Activated B cell treated with CpG ODN at 0.5 μM for 24 hours (primary cell): Measurements from ENCODE around the gene PCLO. TPM values are rescaled to one million over a fixed set of nuclear protein-coding genes. Genes with fewer than 3 reads are reported as not detected.

Experiments used
- ATAC-seq: fragments of 200-7000 bp; cut with Tn5 transposase; one replicate; pipeline ENCODE4 v1.10.0; 2021; ENCODE audit warnings: low read depth, mild to moderate bottlenecking, moderate library complexity
- CTCF ChIA-PET: fragments of 350-600 bp; sonication (Branson Sonifier 250); formaldehyde crosslinking; loops from one replicate; lab custom pipeline; 2021; ENCODE audit warnings: antibody characterized with exemption; lab: Charles Lee
- POLR2A ChIA-PET: fragments of 350-600 bp; sonication (Branson Sonifier 250); formaldehyde crosslinking; loops from one replicate; lab custom pipeline; 2021; ENCODE audit warnings: antibody characterized with exemption; lab: Charles Lee
- DNase-seq: peaks from one replicate; pipeline ENCODE4 v3.0.0; 2022
- H3K27ac Mint-ChIP-seq: one replicate; pipeline ENCODE4 v1.8.0; 2020; ENCODE audit warnings: mixed read lengths
- H3K27me3 Mint-ChIP-seq: one replicate; pipeline ENCODE4 v1.8.0; 2021; ENCODE audit warnings: mixed read lengths
- H3K36me3 Mint-ChIP-seq: one replicate; pipeline ENCODE4 v1.8.0; 2021; ENCODE audit warnings: low read depth, mixed read lengths
- H3K4me1 Mint-ChIP-seq: one replicate; pipeline ENCODE4 v1.8.0; 2021; ENCODE audit warnings: mixed read lengths
- H3K4me3 Mint-ChIP-seq: one replicate; pipeline ENCODE4 v1.8.0; 2020; ENCODE audit warnings: mild to moderate bottlenecking, mixed read lengths
- H3K9me3 Mint-ChIP-seq: one replicate; pipeline ENCODE4 v1.8.0; 2020; ENCODE audit warnings: mixed read lengths
- intact Hi-C: fragments of 100-400 bp; cut with micrococcal nuclease; formaldehyde crosslinking; loops from one replicate; pipeline ENCODE4 v1.15.1; 2024
- total RNA-seq: library from RNA; stranded (reverse); gene quantifications from 2 replicates; pipeline ENCODE4 v1.2.3, GENCODE V29; 2022
- TF ChIP-seq, protein P1 (sequence below): fragments of 200-600 bp; IDR thresholded peaks from one replicate; pipeline ENCODE4 v1.8.0; 2022; ENCODE audit warnings: antibody characterized with exemption, mild to moderate bottlenecking

The PCLO gene
- total RNA-seq, 1 donor from 2014 or later: 0.07 TPM

DNA sequence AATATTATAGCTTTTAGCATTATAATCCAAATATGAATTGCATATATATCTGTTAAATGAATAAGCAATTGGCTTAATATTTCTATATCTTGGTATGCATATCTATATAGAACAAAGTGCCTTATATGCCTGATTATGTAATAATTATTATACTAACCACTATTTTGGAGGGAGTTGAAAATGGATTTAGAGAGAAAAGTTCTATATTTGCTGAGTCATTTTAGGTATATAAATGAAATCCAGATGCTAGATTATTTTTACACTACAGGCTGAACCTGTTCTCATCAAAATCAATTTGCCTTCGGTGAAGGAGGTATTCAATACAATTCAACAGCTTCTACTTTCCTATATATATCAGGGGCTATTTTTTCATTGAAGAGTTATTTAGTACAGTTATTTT lies 276.4 kb downstream of the PCLO start:
- Mint-ChIP-seq H3K9me3 (no peaks in the 10 kb centered on the region), H3K27me3 (no peaks in the 10 kb centered on the region), H3K4me1 (no peaks in the 10 kb centered on the region), H3K27ac (no peak overlapping the region), H3K4me3 (no peak overlapping the region), H3K36me3 (no peaks in the 10 kb centered on the region)
- CTCF ChIA-PET: no interaction called here
- intact Hi-C loops: no loop called here
- DNase-seq (no peak), ATAC-seq (no peak)
- TF ChIP-seq, protein P1, sequence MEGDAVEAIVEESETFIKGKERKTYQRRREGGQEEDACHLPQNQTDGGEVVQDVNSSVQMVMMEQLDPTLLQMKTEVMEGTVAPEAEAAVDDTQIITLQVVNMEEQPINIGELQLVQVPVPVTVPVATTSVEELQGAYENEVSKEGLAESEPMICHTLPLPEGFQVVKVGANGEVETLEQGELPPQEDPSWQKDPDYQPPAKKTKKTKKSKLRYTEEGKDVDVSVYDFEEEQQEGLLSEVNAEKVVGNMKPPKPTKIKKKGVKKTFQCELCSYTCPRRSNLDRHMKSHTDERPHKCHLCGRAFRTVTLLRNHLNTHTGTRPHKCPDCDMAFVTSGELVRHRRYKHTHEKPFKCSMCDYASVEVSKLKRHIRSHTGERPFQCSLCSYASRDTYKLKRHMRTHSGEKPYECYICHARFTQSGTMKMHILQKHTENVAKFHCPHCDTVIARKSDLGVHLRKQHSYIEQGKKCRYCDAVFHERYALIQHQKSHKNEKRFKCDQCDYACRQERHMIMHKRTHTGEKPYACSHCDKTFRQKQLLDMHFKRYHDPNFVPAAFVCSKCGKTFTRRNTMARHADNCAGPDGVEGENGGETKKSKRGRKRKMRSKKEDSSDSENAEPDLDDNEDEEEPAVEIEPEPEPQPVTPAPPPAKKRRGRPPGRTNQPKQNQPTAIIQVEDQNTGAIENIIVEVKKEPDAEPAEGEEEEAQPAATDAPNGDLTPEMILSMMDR: no peak
- POLR2A ChIA-PET: no interaction called here

DNA sequence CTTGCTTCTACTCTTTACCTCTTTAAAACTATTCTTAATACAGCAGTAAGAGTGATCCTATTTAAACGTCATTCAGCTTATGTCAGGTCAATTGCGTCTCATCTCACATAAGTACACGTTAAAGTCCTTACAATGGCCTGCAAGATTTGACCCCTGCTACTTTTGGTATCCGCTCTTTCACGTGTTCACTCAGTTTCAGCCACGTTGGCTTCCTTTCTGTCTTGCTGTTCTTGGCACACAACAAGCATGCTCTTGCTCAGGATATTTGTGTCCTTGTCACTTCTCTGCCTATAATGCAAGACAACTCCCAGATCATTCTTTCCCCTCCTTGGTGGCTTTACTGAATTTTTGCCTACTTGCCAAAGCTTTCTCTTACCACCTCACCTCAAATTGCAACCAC lies 296.8 kb downstream of the PCLO start:
- no peak overlapping the region for H3K4me3 Mint-ChIP-seq
- POLR2A ChIA-PET: no interaction called here

DNA sequence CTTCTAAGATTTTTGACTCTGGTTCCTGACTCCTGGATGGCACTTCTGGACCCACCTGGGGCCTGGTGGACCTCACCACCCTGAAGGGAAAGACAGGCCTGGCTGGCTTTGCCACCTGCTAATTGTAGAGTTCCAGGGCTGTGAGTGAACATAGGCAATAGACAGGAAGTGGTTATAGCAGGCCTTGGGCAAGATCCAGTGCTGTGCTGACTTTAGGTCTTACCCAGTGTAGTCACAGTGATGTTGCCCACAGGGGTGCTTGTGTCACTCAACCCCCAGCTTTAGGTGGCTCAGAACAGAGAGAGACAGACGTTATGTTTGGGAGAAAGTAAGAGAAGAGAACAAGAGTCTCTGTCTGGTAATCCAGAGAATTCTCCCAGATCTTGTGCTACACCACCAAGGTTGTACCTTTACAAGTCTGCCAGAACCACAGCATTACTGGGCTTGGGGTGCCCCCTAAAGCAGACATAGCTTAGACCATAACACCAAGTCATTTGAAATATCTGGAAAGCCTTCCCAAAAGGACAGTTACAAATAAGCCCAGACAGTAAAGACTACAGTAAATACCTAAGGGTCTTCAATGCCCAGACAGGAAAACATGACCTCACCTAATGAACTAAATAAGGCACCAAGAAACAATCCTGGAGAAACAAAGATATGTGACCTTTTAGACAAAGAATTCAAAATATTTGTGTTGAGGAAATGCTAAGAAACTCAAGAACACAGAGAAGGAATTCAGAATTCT lies 303.4 kb downstream of the PCLO start:
- DNase-seq (no peak), ATAC-seq (no peak)
- Mint-ChIP-seq H3K4me1 (no peaks in the 10 kb centered on the region), H3K27me3 (no peaks in the 10 kb centered on the region), H3K36me3 (no peaks in the 10 kb centered on the region), H3K9me3 (peaks cover 9% of the 10 kb centered on the region), H3K27ac (no peak overlapping the region), H3K4me3 (no peak overlapping the region)
- TF ChIP-seq, protein P1: no peak
- intact Hi-C loops: no loop called here
- POLR2A ChIA-PET: no interaction called here
- CTCF ChIA-PET: no interaction called here

More for the DNA sequence above, 296.8 kb downstream of the PCLO start:
- CTCF ChIA-PET: no interaction called here
- H3K36me3 Mint-ChIP-seq: no peaks in the 10 kb centered on the region
- no peaks in the 10 kb centered on the region for H3K4me1 Mint-ChIP-seq
- intact Hi-C loops: no loop called here
- H3K27ac Mint-ChIP-seq: no peak overlapping the region
- TF ChIP-seq, protein P1: no peak
- H3K27me3 Mint-ChIP-seq: no peaks in the 10 kb centered on the region
- H3K9me3 Mint-ChIP-seq: peaks cover 4% of the 10 kb centered on the region
- DNase-seq: no peak
- no peak for ATAC-seq

DNA sequence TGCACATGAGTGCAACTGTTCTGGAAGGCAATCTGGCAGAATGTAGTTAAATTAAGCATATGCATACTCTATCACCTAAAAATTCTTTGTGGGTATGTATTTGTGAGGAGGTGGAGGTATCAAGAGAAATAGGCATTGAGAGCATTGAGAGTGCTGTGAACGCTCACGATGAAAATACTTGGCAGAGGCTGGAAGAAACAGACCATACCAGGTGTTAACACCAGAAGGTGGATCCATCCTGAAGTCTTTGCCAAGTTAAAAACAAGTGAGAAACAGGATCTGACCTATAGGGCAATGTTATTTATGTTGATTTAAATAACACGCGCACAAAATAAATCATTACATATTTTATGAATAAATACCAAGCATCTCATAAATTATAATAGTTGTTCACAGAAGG lies 311.6 kb downstream of the PCLO start:
- ATAC-seq (no peak), DNase-seq (no peak)
- Mint-ChIP-seq H3K4me3 (no peak overlapping the region), H3K36me3 (no peaks in the 10 kb centered on the region), H3K27me3 (no peaks in the 10 kb centered on the region), H3K4me1 (no peaks in the 10 kb centered on the region), H3K27ac (no peak overlapping the region), H3K9me3 (no peaks in the 10 kb centered on the region)
- POLR2A ChIA-PET: no interaction called here
- intact Hi-C loops: no loop called here
- CTCF ChIA-PET: no interaction called here
- TF ChIP-seq, protein P1: no peak

DNA sequence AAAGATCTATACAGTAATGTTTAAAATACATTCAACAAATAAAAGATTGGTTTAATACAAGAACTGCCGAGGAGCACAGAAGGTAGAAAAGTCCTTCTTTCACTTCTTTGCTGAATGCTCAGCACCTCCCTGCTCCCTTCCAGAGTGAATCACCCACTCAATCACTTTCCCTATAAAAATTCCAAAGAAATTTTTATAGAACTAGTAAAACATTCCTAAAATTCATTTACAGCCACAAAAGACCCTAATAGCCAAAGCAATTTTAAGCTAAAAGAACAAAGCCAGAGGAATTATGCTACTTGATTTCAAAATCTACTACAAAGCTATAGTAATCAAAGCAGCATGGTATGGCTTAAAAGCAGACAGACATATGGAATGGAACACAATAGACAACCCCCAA lies 320.9 kb downstream of the PCLO start:
- no peaks in the 10 kb centered on the region for H3K36me3 Mint-ChIP-seq
- ChIA-PET POLR2A (no interaction called here), CTCF (no interaction called here)
- intact Hi-C loops: no loop called here
- H3K27me3 Mint-ChIP-seq: no peaks in the 10 kb centered on the region
- no peak overlapping the region for H3K27ac Mint-ChIP-seq
- DNase-seq (no peak), ATAC-seq (no peak)
- no peaks in the 10 kb centered on the region for H3K4me1 Mint-ChIP-seq
- no peak overlapping the region for H3K4me3 Mint-ChIP-seq
- TF ChIP-seq, protein P1: no peak
- peaks cover 4% of the 10 kb centered on the region for H3K9me3 Mint-ChIP-seq
